ENCODE data around the gene RAB32. TPM values are rescaled to one million over a fixed set of nuclear protein-coding genes. Genes with fewer than 3 reads are reported as not detected.
A peak's percentile ranks its signal among the peaks of the same experiment; 100 is the strongest.

The RAB32 gene
- total RNA-seq, 1 donor, result 148 TPM

DNA sequence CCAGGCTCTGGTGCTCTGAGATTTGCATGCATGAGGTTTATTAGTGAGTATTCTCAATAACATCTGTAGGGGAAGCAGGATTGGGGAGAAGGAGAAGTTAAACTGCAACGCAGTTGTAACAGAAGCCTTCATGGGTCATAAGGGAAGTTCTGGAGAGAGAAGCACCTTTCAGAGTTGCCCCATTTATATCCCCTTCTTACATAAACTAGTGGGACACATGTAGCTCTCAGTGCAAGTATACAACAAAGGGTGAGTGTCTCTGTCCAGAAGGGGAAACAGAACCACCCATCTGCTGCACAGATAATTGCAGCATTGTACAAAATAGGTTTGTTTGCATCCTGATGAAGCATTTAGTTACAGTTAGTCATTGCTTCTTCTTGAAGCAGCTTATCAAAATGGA is 50.9 kb downstream of the RAB32 start:
- no peak overlapping the region for H3K4me3 ChIP-seq (ENCODE audit: low read depth, low read length)
- TF ChIP-seq, protein P1, sequence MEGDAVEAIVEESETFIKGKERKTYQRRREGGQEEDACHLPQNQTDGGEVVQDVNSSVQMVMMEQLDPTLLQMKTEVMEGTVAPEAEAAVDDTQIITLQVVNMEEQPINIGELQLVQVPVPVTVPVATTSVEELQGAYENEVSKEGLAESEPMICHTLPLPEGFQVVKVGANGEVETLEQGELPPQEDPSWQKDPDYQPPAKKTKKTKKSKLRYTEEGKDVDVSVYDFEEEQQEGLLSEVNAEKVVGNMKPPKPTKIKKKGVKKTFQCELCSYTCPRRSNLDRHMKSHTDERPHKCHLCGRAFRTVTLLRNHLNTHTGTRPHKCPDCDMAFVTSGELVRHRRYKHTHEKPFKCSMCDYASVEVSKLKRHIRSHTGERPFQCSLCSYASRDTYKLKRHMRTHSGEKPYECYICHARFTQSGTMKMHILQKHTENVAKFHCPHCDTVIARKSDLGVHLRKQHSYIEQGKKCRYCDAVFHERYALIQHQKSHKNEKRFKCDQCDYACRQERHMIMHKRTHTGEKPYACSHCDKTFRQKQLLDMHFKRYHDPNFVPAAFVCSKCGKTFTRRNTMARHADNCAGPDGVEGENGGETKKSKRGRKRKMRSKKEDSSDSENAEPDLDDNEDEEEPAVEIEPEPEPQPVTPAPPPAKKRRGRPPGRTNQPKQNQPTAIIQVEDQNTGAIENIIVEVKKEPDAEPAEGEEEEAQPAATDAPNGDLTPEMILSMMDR (IDR thresholded peaks at IDR 0.05; ENCODE audit: insufficient read depth, low read depth, low read length), result no peak
- DNase-seq (ENCODE audit: low read depth), result no peak

DNA sequence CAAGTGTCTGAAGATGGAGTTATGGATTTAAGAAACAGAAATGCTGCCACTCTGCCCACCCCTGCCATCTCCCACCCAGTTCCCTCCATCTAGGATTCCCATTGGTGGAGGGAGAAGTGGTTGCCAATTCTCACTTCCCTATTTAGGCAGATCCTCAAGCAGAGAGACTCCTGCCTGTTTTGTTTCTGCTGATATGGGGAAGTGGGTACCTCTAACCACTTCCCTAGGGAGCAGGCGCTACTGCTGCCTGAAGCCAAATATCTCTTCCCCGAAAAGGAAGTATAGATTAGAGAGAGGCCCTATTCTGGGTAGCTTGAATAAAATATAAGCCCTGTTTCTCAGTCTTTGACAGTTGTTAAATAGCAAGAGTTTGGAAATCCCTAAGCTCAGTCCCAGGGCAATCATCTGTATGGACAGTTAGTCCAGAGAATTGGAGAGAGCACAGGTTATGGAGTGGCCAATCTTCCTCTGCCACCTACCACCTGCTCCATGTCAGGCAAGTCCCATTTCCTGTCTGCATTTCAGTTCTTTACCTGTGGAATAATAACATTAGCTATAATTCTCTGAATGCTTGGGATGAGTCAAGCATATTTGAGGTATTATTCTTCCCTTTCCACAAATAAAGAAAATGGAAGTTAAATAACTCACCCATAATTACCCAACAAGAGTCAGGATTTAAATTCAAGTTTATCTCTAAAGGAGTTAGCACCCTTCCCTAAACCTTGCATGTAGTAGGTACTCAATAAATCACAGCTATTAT is 52.5 kb downstream of the RAB32 start:
- no peak for DNase-seq (ENCODE audit: low read depth)
- no peak overlapping the region for H3K4me3 ChIP-seq (ENCODE audit: low read depth, low read length)
- TF ChIP-seq, protein P1 (IDR thresholded peaks at IDR 0.05; ENCODE audit: insufficient read depth, low read depth, low read length), result no peak

DNA sequence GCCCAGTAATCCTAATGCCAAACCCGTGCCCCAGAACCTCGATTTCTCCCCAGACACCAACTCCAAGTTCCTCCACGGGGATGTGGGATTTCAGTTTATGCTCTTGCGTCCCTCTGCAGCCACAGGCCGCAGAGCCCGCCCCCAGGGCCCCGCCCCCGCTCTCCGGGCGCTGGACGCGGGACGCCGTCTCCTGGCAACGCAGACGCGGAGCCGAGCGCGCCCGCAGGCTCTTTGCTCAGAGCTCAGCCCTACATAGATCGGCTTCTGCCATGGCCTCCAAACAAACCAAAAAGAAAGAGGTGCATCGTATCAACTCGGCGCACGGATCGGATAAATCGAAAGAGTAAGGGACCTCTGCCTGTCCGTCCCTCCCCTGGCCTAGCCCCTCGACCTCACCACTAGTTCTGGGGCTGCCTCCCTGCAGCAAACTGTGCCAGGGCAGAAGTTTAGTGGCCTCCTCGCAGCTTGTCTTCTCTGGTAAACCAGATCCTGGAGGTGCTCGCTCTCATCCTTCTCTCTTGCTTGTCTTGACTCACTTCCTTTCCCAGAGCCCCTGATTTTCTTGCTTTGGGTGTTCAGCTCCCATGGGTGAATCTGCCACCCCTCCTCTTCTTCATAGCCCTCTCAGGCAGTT is 55.3 kb downstream of the RAB32 start, which contains the start of gene ADGB:
ADGB (plus strand) TSS at position 201 of the 634 bp plus-strand sequence; CDS start at position 270, 69 bp downstream.
- TF ChIP-seq, protein P1 (IDR thresholded peaks at IDR 0.05; ENCODE audit: insufficient read depth, low read depth, low read length), result no peak
- H3K4me3 ChIP-seq (ENCODE audit: low read depth, low read length), result peak within 1 kb of the TSS; percentile 61
- DNase-seq (ENCODE audit: low read depth), result peak; percentile 61

DNA sequence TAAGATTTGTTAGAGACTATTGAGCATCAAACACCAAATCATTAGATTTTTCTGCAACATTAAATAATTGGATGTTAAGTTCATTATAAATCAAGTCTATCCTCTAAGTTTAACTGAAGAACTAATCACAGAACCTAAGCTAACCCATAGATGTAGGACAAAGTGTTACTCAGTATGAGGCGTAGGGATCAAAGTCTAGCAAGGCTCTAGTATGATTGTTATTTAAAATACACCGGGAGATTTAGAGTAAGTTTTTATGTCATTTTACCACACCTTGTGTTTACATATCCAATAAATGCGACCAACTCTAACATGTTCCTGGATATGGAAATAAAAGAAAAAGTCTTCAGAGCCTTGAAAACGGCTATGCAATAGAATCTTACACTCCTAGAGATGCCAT is 57.7 kb downstream of the RAB32 start:
- H3K4me3 ChIP-seq (ENCODE audit: low read depth, low read length), result no peak overlapping the region
- TF ChIP-seq, protein P1 (IDR thresholded peaks at IDR 0.05; ENCODE audit: insufficient read depth, low read depth, low read length), result no peak
- no peak for DNase-seq (ENCODE audit: low read depth)

DNA sequence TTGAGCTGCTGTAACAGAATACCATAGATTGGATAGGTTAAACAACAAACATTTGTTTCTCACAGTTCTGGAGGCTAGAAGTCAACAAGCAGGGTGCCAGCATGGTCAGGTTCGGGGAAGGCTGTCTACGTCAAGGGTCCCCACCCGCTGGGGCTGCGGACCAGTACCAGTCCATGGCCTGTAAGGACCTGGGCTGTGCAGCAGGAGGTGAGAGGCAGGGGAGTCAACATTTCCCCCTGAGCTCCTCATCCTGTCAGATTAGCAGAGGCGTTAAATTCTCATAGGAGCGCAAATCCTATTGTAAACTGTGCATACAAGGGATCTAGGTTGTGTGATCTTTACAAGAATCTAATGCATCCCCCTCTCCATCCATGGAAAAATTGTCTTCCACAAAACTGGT is 58.9 kb downstream of the RAB32 start:
- no peak overlapping the region for H3K4me3 ChIP-seq (ENCODE audit: low read depth, low read length)
- no peak for DNase-seq (ENCODE audit: low read depth)
- TF ChIP-seq, protein P1 (IDR thresholded peaks at IDR 0.05; ENCODE audit: insufficient read depth, low read depth, low read length), result no peak

Other genes starting within 250 kb of the RAB32 start
- not detected in 2 replicates for gene ADGB, start 55.1 kb downstream of the RAB32 start, total RNA-seq